HG03095 (cell line): ENCODE measurements around the gene NAPEPLD.
"Not testable (repeated sequence)": the region's sequence is repeated elsewhere in the genome, so short reads cannot be mapped to it uniquely, and the experiment has no call there.

ENCODE experiments used
- ATAC-seq: cut with Tn5 transposase; IDR thresholded peaks from one replicate; pipeline ENCODE4 v1.9.1; 2021; ENCODE audit warnings: moderate library complexity; ENCODE audit not compliant: unreplicated experiment

NAPEPLD gene

GRCh38 chr7:103144754-103145153 lies 4.1 kb downstream of the NAPEPLD start:
- not testable (repeated sequence) for ATAC-seq

GRCh38 chr7:103143868-103144267 lies 5.0 kb downstream of the NAPEPLD start:
- ATAC-seq, result no peak

GRCh38 chr7:103142494-103142893 lies 6.4 kb downstream of the NAPEPLD start:
- ATAC-seq, result no peak

- ATAC-seq, result no peak
Observed at GRCh38 chr7:103141753-103142404, 7.0 kb downstream of the NAPEPLD start.

GRCh38 chr7:103140685-103141084 lies 8.2 kb downstream of the NAPEPLD start:
- ATAC-seq, result no peak

- ATAC-seq, result no peak
Observed at GRCh38 chr7:103140061-103140460, 8.8 kb downstream of the NAPEPLD start.

GRCh38 chr7:103134836-103135554 lies 13.9 kb downstream of the NAPEPLD start:
- ATAC-seq, result no peak

GRCh38 chr7:103132995-103133688 lies 15.8 kb downstream of the NAPEPLD start:
- ATAC-seq, result no peak

GRCh38 chr7:103130901-103131624 lies 17.8 kb downstream of the NAPEPLD start:
- no peak for ATAC-seq

- no peak for ATAC-seq
Observed at GRCh38 chr7:103129702-103130549, 19.0 kb downstream of the NAPEPLD start.

GRCh38 chr7:103127006-103127405 lies 21.9 kb downstream of the NAPEPLD start:
- no peak for ATAC-seq

GRCh38 chr7:103124429-103124979 lies 24.4 kb downstream of the NAPEPLD start:
- no peak for ATAC-seq

- no peak for ATAC-seq
Observed at GRCh38 chr7:103123529-103123928, 25.4 kb downstream of the NAPEPLD start.

GRCh38 chr7:103121641-103122040 lies 27.3 kb downstream of the NAPEPLD start:
- no peak for ATAC-seq

- ATAC-seq, result no peak
Observed at GRCh38 chr7:103120362-103120761, 28.5 kb downstream of the NAPEPLD start.

- ATAC-seq, result no peak
Observed at GRCh38 chr7:103119791-103120291, 29.1 kb downstream of the NAPEPLD start.

- ATAC-seq, result no peak
Observed at GRCh38 chr7:103117465-103117864, 31.4 kb downstream of the NAPEPLD start.

GRCh38 chr7:103116991-103117390 lies 31.9 kb downstream of the NAPEPLD start:
- ATAC-seq, result no peak

GRCh38 chr7:103116511-103116910 lies 32.4 kb downstream of the NAPEPLD start:
- no peak for ATAC-seq

GRCh38 chr7:103115771-103116170 lies 33.1 kb downstream of the NAPEPLD start:
- no peak for ATAC-seq
